Esophagus mucosa (tissue), 1 donor: ENCODE measurements around the gene PASK. TPM values are rescaled to one million over a fixed set of nuclear protein-coding genes. Genes with fewer than 3 reads are reported as not detected.

Source experiments
- ATAC-seq: fragments of 200-7000 bp; cut with Tn5 transposase; one replicate; pipeline ENCODE4 v1.9.1; 2020
- total RNA-seq: library from RNA; stranded (reverse); gene quantifications from one replicate; pipeline ENCODE4 v1.2.4, GENCODE V29; 2023
- donor health status: DM: yes; HTN: yes; CAD: no.

Gene PASK
- total RNA-seq, 1 donor from 2014 or later, result 12.2 TPM

- ATAC-seq, result no peak
Observed at GRCh38 chr2:241146286-241146685, 3.0 kb downstream of the PASK start.

DNA sequence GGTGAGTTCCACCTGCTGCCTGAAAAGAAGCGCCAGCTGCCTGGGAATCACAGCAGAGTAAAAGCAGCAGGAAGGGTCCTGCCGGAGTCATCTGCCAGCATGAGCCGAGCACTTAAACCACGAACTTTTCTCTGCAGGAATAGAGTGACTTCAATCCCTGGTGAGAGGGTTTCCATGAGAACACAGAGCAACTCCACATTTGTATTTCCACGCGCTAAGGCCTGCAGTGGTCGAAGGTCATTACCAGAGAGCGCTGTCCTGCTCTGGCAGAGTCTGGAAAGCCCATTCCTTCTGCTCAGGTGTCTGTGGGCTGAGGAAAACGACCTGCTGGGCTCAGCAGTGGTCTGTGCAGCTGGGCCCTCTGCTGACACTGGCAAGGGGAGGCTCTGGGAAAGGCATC lies 6.7 kb downstream of the PASK start:
- ATAC-seq, result no peak

DNA sequence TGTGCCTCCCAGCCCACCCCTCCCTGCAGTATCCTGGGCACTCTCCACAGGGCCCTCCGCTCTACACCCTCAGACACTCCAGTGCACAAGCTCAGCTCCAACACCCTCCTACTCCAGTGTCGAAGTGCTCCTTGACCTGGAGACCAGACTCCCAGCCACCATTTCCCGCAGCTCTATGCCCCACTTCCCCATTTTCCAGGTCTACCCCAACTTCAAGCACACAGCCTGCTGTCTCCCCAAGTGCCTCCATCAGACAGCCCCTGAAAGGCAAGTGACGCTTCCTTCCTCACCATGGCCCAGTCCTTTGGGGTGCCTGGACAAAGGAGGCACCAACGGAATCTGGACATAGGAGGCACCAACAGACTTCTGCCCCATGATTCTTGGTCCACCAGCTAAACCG lies 7.2 kb downstream of the PASK start:
- no peak for ATAC-seq

- ATAC-seq, result no peak
Observed at GRCh38 chr2:241141214-241141770, 8.0 kb downstream of the PASK start.

- ATAC-seq, result no peak
Observed at GRCh38 chr2:241140445-241140840, 8.8 kb downstream of the PASK start.

GRCh38 chr2:241139531-241140444 lies 9.5 kb downstream of the PASK start:
- ATAC-seq, result no peak

- ATAC-seq, result no peak
Observed at GRCh38 chr2:241138471-241138870, 10.8 kb downstream of the PASK start.

DNA sequence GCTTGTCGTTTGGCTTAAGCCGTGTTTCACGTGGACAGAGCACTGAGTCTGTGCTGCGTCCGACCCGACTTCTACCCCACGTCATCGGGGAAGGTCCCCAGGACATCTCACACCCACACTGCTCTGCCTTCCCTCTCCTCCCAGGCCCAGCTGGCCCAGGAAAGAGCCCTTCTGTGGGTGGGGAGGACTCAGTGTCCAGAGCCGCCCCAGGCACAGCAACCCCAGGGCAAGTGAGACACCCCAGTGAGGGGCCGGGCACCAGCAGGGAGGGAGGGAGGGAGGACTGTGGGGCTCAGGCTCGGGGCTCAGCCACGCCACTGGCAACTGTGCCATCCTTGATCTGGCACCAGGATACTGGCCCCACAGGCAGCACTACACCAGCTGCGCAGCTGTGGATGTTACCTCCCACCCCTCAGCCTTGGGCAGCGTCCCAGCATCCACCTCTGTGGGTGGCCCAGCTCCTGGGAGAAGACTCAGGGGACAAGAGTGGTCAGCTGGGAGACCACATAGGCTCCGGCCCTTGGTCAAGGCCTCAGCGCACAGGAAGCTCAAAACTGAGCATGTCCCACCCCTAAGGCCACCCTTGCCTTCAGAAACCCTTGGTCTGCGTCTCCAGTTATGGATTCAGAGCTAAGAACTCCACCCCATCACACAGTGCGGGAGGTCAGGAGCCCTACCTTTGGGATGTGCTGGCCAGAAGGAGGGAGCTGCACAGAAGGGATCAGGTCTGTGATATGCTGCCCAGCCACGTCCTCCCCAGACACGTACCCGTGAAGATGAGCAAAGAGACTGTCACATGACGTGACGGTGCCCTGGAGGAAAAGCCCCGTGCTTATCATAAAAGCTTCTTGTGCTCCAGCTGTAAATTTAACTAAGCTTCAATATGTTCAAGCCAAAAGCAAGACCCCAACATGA lies 11.7 kb downstream of the PASK start:
- ATAC-seq, result no peak

- ATAC-seq, result no peak
Observed at GRCh38 chr2:241136661-241137260, 12.5 kb downstream of the PASK start.

DNA sequence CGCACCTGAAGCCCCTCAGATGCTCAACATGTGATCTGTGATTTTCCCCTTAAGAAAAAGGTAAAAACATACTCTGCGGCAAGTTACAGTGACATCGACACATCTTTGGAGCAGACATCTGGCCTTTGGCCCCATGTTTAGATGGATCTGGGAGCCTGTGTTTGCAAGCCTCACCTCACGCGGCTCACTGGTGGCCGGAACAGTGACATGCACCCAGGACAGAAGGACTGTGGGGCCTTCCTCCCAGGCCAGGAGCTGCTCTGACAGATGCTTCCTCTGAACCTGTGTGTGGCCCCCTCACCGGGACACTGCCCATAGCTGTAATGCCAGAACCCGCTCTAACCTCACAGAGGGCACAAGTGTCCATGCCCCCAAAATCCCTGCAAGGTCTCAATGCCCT lies 13.1 kb downstream of the PASK start:
- ATAC-seq, result no peak

DNA sequence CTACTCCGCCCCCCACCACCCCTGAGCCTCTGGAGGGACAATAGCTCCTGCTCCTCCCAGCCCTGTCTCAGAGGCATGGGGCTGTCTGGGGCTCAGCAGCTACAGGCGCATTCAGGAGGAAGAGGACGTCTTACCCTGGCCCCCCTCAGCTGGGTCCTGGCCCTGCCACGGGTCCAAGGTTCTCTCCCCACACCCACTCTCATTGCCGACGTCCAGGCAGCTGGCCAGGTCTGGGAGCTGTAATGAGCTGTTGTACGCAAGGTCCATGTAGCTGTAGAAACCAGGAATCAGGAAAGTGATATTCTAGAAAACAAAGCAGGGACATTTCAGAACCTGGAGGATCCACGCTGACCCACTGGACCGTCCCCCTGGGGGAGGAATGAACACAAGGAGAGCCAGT lies 13.5 kb downstream of the PASK start:
- ATAC-seq, result no peak

DNA sequence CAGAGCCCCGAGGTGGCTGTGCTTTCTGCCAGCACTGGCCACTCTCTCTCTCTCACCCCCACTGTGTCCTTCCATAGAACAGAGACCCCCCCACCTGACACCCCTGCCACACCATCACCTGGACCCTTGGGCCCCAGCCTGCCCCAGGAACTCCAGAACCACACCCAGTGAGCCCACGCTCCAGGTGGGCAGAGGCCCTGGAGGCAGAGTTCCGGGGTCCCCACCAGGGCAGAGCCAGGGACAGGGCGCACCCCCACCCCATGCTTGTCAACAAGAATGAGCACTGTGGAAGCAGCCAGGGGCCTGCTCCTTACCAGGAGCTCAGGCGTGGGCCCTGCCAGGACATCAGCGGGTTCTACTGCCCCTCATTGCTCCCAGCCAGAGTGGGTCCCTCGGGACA lies 14.6 kb downstream of the PASK start:
- no peak for ATAC-seq

DNA sequence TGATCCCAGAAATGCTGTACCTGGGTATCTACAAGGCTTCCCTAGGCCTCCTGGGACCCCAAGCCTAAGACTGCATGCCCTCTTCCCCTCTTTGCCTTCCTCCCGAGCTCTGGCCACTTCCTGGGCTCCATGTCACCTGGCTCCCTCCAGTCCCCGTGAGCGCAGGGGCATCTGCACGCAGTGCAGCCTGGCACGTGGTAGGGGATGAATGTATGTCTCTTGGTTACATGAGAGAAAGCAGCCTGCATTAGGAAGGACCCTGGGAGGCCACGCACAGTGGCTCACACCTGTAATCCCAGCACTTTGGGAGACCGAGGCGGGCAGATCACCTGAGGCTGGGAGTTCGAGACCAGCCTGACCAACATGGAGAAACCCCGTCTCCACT lies 15.8 kb downstream of the PASK start:
- no peak for ATAC-seq

- no peak for ATAC-seq
Observed at GRCh38 chr2:241132538-241133435, 16.5 kb downstream of the PASK start.

GRCh38 chr2:241131531-241131930 lies 17.7 kb downstream of the PASK start:
- ATAC-seq, result no peak

- no peak for ATAC-seq
Observed at GRCh38 chr2:241130316-241130715, 19.0 kb downstream of the PASK start.

GRCh38 chr2:241129086-241129871 lies 20.0 kb downstream of the PASK start:
- ATAC-seq, result no peak

DNA sequence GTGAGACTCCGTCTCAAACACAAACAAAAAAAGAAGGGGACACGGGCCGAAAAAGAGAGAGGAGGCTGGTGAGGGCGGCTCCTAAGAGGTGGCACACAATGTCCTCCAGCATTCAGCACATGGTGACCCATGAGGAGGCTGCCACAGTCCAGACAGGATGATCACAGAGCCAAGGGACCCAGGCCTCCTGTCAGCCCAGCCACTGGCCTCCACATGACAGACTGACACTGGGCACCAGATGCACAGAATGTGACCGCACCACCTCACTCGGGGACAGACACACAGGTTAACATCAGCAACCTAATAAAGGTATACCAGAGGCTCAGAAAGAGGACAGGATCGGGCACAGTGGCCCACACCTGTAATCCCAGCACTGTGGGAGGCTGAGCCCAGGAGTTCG lies 21.0 kb downstream of the PASK start:
- no peak for ATAC-seq

DNA sequence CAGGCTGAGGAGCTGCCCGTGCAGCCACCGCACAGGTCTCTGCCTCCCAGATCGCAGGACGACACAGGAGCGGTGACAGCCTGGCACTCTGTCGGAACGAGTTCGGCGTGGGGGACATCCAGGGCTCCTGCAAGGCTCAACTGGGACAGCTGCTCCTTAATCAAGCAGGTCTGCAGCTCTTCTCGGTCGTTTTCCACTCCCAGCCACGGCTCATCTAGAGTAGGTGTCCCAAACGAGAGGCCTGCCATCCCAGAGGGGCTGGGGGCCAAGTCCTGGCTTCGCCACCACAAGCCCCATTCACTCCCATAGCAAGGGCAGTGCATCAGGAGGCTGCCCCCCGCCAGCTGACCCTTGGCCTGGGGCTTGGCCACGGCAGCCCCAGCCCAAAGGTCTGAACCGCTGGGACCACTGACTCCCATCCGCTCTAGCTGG lies 22.5 kb downstream of the PASK start:
- no peak for ATAC-seq

GRCh38 chr2:241126201-241126611 lies 23.1 kb downstream of the PASK start:
- no peak for ATAC-seq

DNA sequence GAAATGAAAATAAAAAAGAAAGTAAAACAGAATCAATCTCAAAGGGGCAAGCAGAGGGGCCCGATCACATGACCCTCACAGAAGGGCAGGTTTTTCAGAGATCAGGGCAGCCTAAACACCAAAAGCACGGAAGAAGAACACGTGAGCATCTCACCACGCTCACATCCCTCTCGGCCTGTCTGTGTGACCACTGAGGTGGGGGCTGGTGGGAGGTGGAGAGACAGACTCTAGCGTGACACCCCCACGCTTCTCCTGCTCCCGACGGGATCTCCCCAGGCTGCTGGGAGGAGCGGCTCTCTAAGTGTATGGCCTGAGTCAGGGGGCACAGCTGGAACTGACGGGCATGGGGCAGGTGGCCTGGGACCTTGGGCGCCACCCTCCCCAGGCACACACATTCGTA lies 23.6 kb downstream of the PASK start:
- ATAC-seq, result no peak
